ENCODE measurements around the gene RAB8A. TPM values are rescaled to one million over a fixed set of nuclear protein-coding genes. Genes with fewer than 3 reads are reported as not detected.
"Not testable (repeated sequence)": the region's sequence is repeated elsewhere in the genome, so short reads cannot be mapped to it uniquely, and the experiment has no call there.

Gene RAB8A
- polyA plus RNA-seq, 3 donors, result 101 to 107 (median 105) TPM

GRCh38 chr19:16077984-16078758, 33.5 kb upstream of the RAB8A start:
- DNase-seq (ENCODE audit: low read depth in 3 of 3, low spot score in 2 of 3), result no peak

GRCh38 chr19:16078759-16079707, 32.7 kb upstream of the RAB8A start:
- peak in 2 of 3 donors; percentile 79 to 80 for DNase-seq (ENCODE audit: low read depth in 3 of 3, low spot score in 2 of 3)

- DNase-seq (ENCODE audit: low read depth in 3 of 3, low spot score in 2 of 3), result no peak
Measured at GRCh38 chr19:16084067-16084685, 27.5 kb upstream of the RAB8A start.

- no peak for DNase-seq (ENCODE audit: low read depth in 3 of 3, low spot score in 2 of 3)
Measured at GRCh38 chr19:16085115-16085514, 26.6 kb upstream of the RAB8A start.

- not testable (repeated sequence) for DNase-seq (ENCODE audit: low read depth in 3 of 3, low spot score in 2 of 3)
Measured at GRCh38 chr19:16087404-16087803, 24.3 kb upstream of the RAB8A start.

- no peak for DNase-seq (ENCODE audit: low read depth in 3 of 3, low spot score in 2 of 3)
Measured at GRCh38 chr19:16087940-16088339, 23.7 kb upstream of the RAB8A start.

- DNase-seq (ENCODE audit: low read depth in 3 of 3, low spot score in 2 of 3), result no peak
Measured at GRCh38 chr19:16088351-16089009, 23.2 kb upstream of the RAB8A start.

- no peak for DNase-seq (ENCODE audit: low read depth in 3 of 3, low spot score in 2 of 3)
Measured at GRCh38 chr19:16089010-16089846, 22.5 kb upstream of the RAB8A start.

- no peak for DNase-seq (ENCODE audit: low read depth in 3 of 3, low spot score in 2 of 3)
Measured at GRCh38 chr19:16091546-16092475, 19.9 kb upstream of the RAB8A start.

- DNase-seq (ENCODE audit: low read depth in 3 of 3, low spot score in 2 of 3), result no peak
Measured at GRCh38 chr19:16094360-16095070, 17.2 kb upstream of the RAB8A start.

GRCh38 chr19:16095071-16095571, 16.6 kb upstream of the RAB8A start:
- DNase-seq (ENCODE audit: low read depth in 3 of 3, low spot score in 2 of 3), result no peak

GRCh38 chr19:16096280-16096855, 15.3 kb upstream of the RAB8A start:
- no peak for DNase-seq (ENCODE audit: low read depth in 3 of 3, low spot score in 2 of 3)

GRCh38 chr19:16098416-16098768, 13.3 kb upstream of the RAB8A start:
- DNase-seq (ENCODE audit: low read depth in 3 of 3, low spot score in 2 of 3), result no peak

- DNase-seq (ENCODE audit: low read depth in 3 of 3, low spot score in 2 of 3), result no peak
Measured at GRCh38 chr19:16098821-16099220, 12.9 kb upstream of the RAB8A start.

- DNase-seq (ENCODE audit: low read depth in 3 of 3, low spot score in 2 of 3), result not testable (repeated sequence)
Measured at GRCh38 chr19:16099314-16099965, 12.2 kb upstream of the RAB8A start.

GRCh38 chr19:16100524-16100923, 11.2 kb upstream of the RAB8A start:
- no peak for DNase-seq (ENCODE audit: low read depth in 3 of 3, low spot score in 2 of 3)

GRCh38 chr19:16104722-16105121, 7.0 kb upstream of the RAB8A start:
- DNase-seq (ENCODE audit: low read depth in 3 of 3, low spot score in 2 of 3), result no peak

Data from right renal cortex interstitium (tissue), 3 donors.